HG03558 (cell line): ENCODE data around the gene SF1.

Experiments used
- ATAC-seq: cut with Tn5 transposase; IDR thresholded peaks from one replicate; pipeline ENCODE4 v1.9.1; 2021; ENCODE audit warnings: moderate number of reproducible peaks; ENCODE audit not compliant: unreplicated experiment; ENCODE audit errors: extremely low read depth

The SF1 gene

GRCh38 chr11:64715756-64716472 lies 62.4 kb downstream of the SF1 start:
- ATAC-seq, result no peak

- no peak for ATAC-seq
These were observed 63.2 kb downstream of the SF1 start for GRCh38 chr11:64715110-64715509.

- no peak for ATAC-seq
These were observed 63.7 kb downstream of the SF1 start for GRCh38 chr11:64714666-64715065.
